ENCODE data around the gene KLHL10. TPM values are rescaled to one million over a fixed set of nuclear protein-coding genes. Genes with fewer than 3 reads are reported as not detected.
"Not testable (repeated sequence)": the region's sequence is repeated elsewhere in the genome, so short reads cannot be mapped to it uniquely, and the experiment has no call there.

The KLHL10 gene
- total and polyA plus RNA-seq, 4 donors = 0.03 to 0.17 (median 0.07) TPM; not detected in 1

DNA sequence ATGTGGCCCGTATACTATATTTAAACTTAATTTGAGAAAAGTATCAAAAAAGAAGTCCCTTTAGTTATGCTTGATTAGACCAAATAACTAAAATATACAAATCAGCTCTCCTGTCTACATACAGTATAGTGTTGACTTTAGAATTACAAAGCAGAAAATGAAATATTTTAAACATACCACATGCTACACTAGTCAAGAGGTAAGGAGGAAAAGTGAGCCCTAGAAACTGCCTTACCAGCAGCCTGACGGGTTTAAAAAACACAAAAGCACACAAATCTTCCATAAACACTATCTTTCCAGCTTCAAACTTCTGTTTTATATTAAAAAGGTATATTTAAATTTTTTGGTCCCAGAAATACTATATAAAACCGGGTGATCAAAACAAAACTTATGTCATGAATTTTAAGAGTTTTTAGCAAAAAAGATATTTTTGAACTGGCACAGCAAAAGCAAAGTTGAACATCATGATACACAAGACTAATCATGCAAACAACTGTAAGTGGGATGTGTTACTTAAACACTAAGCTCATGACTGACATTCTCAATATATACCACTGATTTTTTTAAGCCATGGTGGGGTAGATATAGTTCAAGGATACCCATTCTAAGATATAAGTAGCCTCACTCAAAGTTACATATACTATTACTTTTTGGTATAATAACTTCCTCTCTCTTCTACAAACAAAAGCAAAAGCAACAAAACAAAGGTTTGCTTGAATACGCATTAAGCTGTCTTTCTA lies 11.8 kb downstream of the KLHL10 start:
- TF ChIP-seq JUND (IDR thresholded peaks at IDR 0.05) (no peak), HNF4G (IDR thresholded peaks at IDR 0.05) (no peak), HNF4A (conservative IDR thresholded peaks at IDR 0.05) (no peak)
- DNase-seq (ENCODE audit: low spot score) = no peak

DNA sequence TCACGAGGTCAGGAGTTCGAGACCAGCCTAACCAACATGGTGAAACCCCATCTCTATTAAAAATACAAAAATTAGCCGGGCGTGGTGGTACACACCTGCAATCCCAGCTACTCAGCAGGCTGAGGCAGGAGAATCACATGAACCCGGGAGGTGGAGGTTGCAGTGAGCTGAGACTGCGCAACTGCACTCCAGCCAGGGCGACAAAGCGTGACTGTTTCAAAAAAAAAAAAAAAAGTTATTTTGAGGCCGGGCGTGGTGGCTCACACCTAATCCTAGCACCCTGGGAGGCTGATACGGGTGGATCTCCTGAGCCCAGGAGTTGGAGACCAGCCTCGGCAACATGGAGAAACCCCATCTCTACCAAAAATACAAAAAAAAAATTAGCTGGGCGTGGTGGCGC lies 13.8 kb downstream of the KLHL10 start:
- H3K9ac ChIP-seq (ENCODE audit: low read depth in 1 of 2, low read length in 2 of 2); H3K27ac ChIP-seq (ENCODE audit: low read depth in 1 of 2, low read length in 2 of 2); H3K27me3 ChIP-seq (ENCODE audit: control insufficient read depth in 4 of 4, insufficient read depth in 4 of 4, low read length in 3 of 4); DNase-seq (ENCODE audit: low spot score); H3K4me1 ChIP-seq (ENCODE audit: control insufficient read depth in 4 of 4, insufficient read depth in 4 of 4, low read length in 3 of 4); H3K4me3 ChIP-seq (ENCODE audit: low read depth in 1 of 3, low read length in 3 of 3); H3K9me3 ChIP-seq (ENCODE audit: control insufficient read depth in 4 of 4, low read length in 3 of 4): not testable (repeated sequence)
- peaks cover 6 to 17% (median 13%) of the 10 kb centered on the region in 4 donors for H3K36me3 ChIP-seq (ENCODE audit: control insufficient read depth in 4 of 4, insufficient read depth in 3 of 4, low read depth in 1 of 4, low read length in 3 of 4)
- 96% methylated on average over 14 of the region's 14 CpGs for WGBS

More for the DNA sequence above, 11.8 kb downstream of the KLHL10 start:
- H3K9ac ChIP-seq (ENCODE audit: low read depth in 1 of 2, low read length in 2 of 2) = no peak overlapping the region
- H3K9me3 ChIP-seq (ENCODE audit: control insufficient read depth in 4 of 4, low read length in 3 of 4) = no peaks in the 10 kb centered on the region
- 85% methylated on average over 4 of the region's 4 CpGs for WGBS
- H3K4me1 ChIP-seq (ENCODE audit: control insufficient read depth in 4 of 4, insufficient read depth in 4 of 4, low read length in 3 of 4) = peaks cover 0 to 1% (median 0%) of the 10 kb centered on the region in 4 donors
- no peaks in the 10 kb centered on the region for H3K27me3 ChIP-seq (ENCODE audit: control insufficient read depth in 4 of 4, insufficient read depth in 4 of 4, low read length in 3 of 4)
- peaks cover 6 to 13% (median 10%) of the 10 kb centered on the region in 4 donors for H3K36me3 ChIP-seq (ENCODE audit: control insufficient read depth in 4 of 4, insufficient read depth in 3 of 4, low read depth in 1 of 4, low read length in 3 of 4)
- no peak overlapping the region for H3K4me3 ChIP-seq (ENCODE audit: low read depth in 1 of 3, low read length in 3 of 3)
- no peak overlapping the region for H3K27ac ChIP-seq (ENCODE audit: low read depth in 1 of 2, low read length in 2 of 2)

GRCh38 chr17:41860254-41860931 lies 22.8 kb downstream of the KLHL10 start:
- Histone ChIP-seq H3K36me3 (ENCODE audit: control insufficient read depth in 4 of 4, insufficient read depth in 3 of 4, low read depth in 1 of 4, low read length in 3 of 4) (no peaks in the 10 kb centered on the region), H3K4me1 (ENCODE audit: control insufficient read depth in 4 of 4, insufficient read depth in 4 of 4, low read length in 3 of 4) (peaks cover 7 to 23% (median 15%) of the 10 kb centered on the region in 4 donors), H3K9ac (ENCODE audit: low read depth in 1 of 2, low read length in 2 of 2) (no peak overlapping the region), H3K27ac (ENCODE audit: low read depth in 1 of 2, low read length in 2 of 2) (no peak overlapping the region), H3K9me3 (ENCODE audit: control insufficient read depth in 4 of 4, low read length in 3 of 4) (no peaks in the 10 kb centered on the region), H3K4me3 (ENCODE audit: low read depth in 1 of 3, low read length in 3 of 3) (no peak overlapping the region), H3K27me3 (ENCODE audit: control insufficient read depth in 4 of 4, insufficient read depth in 4 of 4, low read length in 3 of 4) (no peaks in the 10 kb centered on the region)
- TF ChIP-seq JUND (IDR thresholded peaks at IDR 0.05) (no peak), NR2F2 (IDR thresholded peaks at IDR 0.05) (no peak)
- TF ChIP-seq, protein P1, sequence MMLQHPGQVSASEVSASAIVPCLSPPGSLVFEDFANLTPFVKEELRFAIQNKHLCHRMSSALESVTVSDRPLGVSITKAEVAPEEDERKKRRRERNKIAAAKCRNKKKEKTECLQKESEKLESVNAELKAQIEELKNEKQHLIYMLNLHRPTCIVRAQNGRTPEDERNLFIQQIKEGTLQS (IDR thresholded peaks at IDR 0.05) = no peak
- 87% methylated on average over 3 of the region's 3 CpGs for WGBS
- no peak for DNase-seq (ENCODE audit: low spot score)

- WGBS = 75% methylated on average over 18 of the region's 18 CpGs
- no peaks in the 10 kb centered on the region for H3K27me3 ChIP-seq (ENCODE audit: control insufficient read depth in 4 of 4, insufficient read depth in 4 of 4, low read length in 3 of 4)
- H3K9ac ChIP-seq (ENCODE audit: low read depth in 1 of 2, low read length in 2 of 2) = no peak overlapping the region
- H3K36me3 ChIP-seq (ENCODE audit: control insufficient read depth in 4 of 4, insufficient read depth in 3 of 4, low read depth in 1 of 4, low read length in 3 of 4) = peaks cover 1 to 9% (median 7%) of the 10 kb centered on the region in 4 donors
- no peaks in the 10 kb centered on the region for H3K9me3 ChIP-seq (ENCODE audit: control insufficient read depth in 4 of 4, low read length in 3 of 4)
- no peak overlapping the region for H3K27ac ChIP-seq (ENCODE audit: low read depth in 1 of 2, low read length in 2 of 2)
- DNase-seq (ENCODE audit: low spot score) = no peak
- no peak overlapping the region for H3K4me3 ChIP-seq (ENCODE audit: low read depth in 1 of 3, low read length in 3 of 3)
- peaks cover 7 to 25% (median 16%) of the 10 kb centered on the region in 4 donors for H3K4me1 ChIP-seq (ENCODE audit: control insufficient read depth in 4 of 4, insufficient read depth in 4 of 4, low read length in 3 of 4)
- TF ChIP-seq GABPA (IDR thresholded peaks at IDR 0.05 in 1 of 2, conservative IDR thresholded peaks at IDR 0.05 in 1 of 2) (no peak), JUND (IDR thresholded peaks at IDR 0.05) (no peak), RXRA (IDR thresholded peaks at IDR 0.05) (no peak), FOXA2 (IDR thresholded peaks at IDR 0.05) (no peak), FOXA1 (IDR thresholded peaks at IDR 0.05) (no peak), MAX (IDR thresholded peaks at IDR 0.05) (no peak), YY1 (IDR thresholded peaks at IDR 0.05) (no peak), NR2F2 (IDR thresholded peaks at IDR 0.05) (no peak), HNF4A (conservative IDR thresholded peaks at IDR 0.05) (no peak), HNF4G (IDR thresholded peaks at IDR 0.05) (no peak), EGR1 (IDR thresholded peaks at IDR 0.05; ENCODE audit: low read depth in 2 of 2) (no peak), REST (IDR thresholded peaks at IDR 0.05) (no peak)
- TF ChIP-seq, protein P2, sequence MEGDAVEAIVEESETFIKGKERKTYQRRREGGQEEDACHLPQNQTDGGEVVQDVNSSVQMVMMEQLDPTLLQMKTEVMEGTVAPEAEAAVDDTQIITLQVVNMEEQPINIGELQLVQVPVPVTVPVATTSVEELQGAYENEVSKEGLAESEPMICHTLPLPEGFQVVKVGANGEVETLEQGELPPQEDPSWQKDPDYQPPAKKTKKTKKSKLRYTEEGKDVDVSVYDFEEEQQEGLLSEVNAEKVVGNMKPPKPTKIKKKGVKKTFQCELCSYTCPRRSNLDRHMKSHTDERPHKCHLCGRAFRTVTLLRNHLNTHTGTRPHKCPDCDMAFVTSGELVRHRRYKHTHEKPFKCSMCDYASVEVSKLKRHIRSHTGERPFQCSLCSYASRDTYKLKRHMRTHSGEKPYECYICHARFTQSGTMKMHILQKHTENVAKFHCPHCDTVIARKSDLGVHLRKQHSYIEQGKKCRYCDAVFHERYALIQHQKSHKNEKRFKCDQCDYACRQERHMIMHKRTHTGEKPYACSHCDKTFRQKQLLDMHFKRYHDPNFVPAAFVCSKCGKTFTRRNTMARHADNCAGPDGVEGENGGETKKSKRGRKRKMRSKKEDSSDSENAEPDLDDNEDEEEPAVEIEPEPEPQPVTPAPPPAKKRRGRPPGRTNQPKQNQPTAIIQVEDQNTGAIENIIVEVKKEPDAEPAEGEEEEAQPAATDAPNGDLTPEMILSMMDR (IDR thresholded peaks at IDR 0.05; ENCODE audit: low read depth, low read length, missing input control) = no peak
Measured at GRCh38 chr17:41863074-41863848, 25.6 kb downstream of the KLHL10 start.

All from liver (tissue), 9 donors.